Stimulated activated CD8-positive, alpha-beta memory T cell treated with anti-CD3 and anti-CD28 coated beads, Interleukin-4, amount 100 ng/mL, for 24 hours (primary cell): Measurements from ENCODE around the gene ARHGAP11A.
"Not testable (repeated sequence)": the region's sequence is repeated elsewhere in the genome, so short reads cannot be mapped to it uniquely, and the experiment has no call there.

Experiments used
- DNase-seq: peaks from one replicate; pipeline ENCODE4 v3.0.0-alpha.2; 2020; ENCODE audit warnings: low read depth

The ARHGAP11A gene, protein sequence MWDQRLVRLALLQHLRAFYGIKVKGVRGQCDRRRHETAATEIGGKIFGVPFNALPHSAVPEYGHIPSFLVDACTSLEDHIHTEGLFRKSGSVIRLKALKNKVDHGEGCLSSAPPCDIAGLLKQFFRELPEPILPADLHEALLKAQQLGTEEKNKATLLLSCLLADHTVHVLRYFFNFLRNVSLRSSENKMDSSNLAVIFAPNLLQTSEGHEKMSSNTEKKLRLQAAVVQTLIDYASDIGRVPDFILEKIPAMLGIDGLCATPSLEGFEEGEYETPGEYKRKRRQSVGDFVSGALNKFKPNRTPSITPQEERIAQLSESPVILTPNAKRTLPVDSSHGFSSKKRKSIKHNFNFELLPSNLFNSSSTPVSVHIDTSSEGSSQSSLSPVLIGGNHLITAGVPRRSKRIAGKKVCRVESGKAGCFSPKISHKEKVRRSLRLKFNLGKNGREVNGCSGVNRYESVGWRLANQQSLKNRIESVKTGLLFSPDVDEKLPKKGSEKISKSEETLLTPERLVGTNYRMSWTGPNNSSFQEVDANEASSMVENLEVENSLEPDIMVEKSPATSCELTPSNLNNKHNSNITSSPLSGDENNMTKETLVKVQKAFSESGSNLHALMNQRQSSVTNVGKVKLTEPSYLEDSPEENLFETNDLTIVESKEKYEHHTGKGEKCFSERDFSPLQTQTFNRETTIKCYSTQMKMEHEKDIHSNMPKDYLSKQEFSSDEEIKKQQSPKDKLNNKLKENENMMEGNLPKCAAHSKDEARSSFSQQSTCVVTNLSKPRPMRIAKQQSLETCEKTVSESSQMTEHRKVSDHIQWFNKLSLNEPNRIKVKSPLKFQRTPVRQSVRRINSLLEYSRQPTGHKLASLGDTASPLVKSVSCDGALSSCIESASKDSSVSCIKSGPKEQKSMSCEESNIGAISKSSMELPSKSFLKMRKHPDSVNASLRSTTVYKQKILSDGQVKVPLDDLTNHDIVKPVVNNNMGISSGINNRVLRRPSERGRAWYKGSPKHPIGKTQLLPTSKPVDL

DNA sequence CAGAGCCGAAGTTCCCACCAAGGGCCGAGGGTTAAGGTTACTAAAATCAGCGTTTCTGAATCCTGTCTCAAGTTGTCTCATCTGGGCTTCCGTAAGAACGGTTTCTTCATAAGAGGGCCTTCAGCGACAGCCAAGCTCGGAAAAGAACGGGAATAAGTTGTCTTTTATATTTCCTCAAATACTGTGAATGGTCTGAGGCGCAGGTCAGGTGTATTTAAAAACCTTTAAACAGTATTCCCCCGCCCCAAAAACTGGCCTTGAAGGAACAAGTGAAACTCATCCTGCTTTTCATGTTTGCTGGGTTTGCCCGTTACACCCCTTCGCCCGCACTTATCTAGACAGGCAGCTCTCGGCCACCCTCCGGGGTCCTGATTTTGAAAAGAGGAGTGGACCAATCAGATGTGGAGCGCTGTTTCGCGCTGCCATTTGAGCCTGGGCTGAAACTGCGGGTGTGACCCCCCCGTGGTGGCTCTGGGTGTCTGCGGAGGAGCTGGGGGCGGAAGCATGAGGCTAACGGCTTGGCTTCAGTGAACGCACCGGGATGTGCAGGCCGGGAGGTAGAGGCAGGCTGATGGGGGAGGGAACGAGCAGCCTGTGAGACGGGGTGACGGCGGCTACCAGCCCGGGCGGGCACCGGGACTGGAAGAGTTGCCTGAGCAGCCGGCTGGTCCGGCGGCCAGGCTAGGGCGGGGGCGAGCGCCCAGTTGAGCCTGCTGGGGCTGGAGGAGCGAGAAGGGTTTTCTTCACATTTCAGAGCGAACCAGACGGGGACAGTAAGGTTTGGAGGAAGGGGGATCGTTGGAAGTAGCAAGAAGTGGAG is at the start of gene ARHGAP11A:
Gene ARHGAP11A (plus strand): TSS at position 454 of the 820 bp plus-strand sequence. CDS start 708 bp downstream, outside the sequence.
- DNase-seq, result peak; percentile 75

DNA sequence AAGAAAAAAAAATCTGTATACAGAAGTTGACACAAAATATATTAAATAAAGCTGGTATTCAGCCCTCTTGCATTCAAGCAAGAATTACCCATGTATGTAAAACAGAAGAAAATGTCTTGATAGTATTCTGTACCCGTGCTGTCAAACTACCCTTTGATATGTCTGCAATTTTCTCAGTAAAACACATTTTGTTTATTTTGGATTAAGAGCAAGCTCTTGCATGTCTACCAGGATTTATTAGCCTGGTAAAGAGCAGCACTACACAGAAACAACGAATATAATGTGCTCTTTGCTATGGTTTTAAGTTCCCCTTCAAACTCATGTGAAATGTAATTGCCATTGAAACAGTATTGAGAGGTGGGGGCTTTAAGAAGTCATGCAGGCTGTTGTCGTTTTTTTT is 46.3 kb upstream of the ARHGAP11A start:
- DNase-seq, result not testable (repeated sequence)

GRCh38 chr15:32578482-32578881 is 36.8 kb upstream of the ARHGAP11A start:
- not testable (repeated sequence) for DNase-seq

DNA sequence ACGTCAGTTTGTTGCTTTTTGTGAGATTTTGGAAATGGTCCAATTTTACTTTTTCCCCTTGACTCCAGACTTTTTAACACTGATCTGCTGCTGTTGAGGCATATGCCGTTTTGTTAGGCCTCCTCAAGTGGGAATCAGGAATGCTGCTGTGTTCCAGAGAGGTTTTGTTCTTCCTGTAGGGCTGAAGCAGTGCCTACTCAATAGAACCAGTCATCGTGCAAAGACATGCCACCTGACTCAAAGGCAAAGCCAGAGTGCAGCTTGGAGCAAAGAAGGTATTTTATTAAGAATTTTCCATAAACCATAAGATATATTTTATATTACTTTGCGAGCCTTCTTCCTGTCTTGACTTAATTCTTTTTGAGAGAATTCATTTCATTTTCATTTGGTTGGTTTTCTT is 29.5 kb upstream of the ARHGAP11A start:
- not testable (repeated sequence) for DNase-seq

DNA sequence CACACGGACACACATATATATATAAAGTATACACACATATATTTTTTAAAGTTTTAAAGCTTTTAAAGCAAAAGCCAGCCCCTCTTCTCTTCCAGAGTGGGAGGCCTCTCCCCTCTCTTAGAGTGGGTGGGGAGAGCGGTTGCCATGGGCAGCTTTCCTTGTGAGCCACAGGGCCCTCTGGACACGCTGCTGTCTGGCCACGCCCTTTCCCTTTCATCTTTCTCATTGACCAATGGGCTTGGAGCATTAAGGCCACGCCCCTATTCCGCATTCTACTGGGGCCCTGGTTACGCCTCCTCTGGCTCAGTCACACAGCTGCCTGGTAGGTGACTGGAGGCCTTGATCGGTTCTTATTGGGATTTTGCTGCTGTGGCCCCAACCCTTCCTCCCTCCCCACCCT is 22.2 kb upstream of the ARHGAP11A start, which contains the start of gene GOLGA8N:
Gene GOLGA8N (plus strand): TSS at position 306 of the 400 bp plus-strand sequence.
- not testable (repeated sequence) for DNase-seq

GRCh38 chr15:32609518-32609917 is 5.8 kb upstream of the ARHGAP11A start:
- not testable (repeated sequence) for DNase-seq

DNA sequence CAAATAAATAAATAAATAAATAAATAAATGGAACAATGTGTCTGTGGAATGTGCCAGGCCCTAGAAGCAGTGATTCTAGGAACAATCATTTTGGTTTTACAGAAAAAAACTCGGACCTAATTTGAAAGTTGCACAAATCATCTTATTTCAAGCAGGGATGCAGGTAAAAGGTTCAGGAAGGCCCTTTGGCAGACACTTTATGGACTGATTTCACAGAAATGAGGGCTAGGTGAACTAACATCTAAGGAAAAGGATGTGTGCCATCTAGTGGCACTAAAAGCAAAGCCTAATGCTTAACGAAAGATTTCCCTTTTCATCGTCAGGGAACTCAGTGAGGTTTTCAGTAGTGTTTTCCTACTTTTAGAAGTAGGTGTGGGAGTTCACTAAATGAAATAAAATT is 4.6 kb upstream of the ARHGAP11A start:
- DNase-seq, result not testable (repeated sequence)

GRCh38 chr15:32614712-32615050 is 623 bp upstream of the ARHGAP11A start:
- DNase-seq, result not testable (repeated sequence)

DNA sequence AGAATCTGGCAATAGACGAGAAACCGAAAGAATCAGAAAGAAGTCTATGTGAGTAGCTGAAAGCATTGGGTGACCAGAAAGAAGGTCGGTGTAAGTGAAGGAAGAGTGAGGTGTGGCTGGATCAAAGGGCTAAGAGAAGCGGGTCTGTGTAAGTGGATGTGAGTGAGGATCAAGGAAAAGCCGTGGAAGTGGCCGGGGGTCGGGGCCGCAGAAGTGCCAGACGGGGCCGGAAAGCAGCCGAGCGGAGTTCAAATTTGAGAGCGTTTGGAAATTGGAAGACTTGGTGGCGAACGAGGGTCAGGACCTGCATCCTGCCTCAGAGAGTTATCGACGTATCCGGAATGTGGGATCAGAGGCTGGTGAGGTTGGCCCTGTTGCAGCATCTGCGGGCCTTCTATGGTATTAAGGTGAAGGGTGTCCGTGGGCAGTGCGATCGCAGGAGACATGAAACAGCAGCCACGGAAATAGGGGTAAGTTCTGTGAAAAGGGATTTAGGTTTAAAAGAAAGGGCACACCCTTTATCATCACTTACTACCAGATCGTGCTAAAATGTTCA is 645 bp downstream of the ARHGAP11A start:
- not testable (repeated sequence) for DNase-seq

GRCh38 chr15:32636410-32636809 is 21.1 kb downstream of the ARHGAP11A start:
- DNase-seq, result no peak

DNA sequence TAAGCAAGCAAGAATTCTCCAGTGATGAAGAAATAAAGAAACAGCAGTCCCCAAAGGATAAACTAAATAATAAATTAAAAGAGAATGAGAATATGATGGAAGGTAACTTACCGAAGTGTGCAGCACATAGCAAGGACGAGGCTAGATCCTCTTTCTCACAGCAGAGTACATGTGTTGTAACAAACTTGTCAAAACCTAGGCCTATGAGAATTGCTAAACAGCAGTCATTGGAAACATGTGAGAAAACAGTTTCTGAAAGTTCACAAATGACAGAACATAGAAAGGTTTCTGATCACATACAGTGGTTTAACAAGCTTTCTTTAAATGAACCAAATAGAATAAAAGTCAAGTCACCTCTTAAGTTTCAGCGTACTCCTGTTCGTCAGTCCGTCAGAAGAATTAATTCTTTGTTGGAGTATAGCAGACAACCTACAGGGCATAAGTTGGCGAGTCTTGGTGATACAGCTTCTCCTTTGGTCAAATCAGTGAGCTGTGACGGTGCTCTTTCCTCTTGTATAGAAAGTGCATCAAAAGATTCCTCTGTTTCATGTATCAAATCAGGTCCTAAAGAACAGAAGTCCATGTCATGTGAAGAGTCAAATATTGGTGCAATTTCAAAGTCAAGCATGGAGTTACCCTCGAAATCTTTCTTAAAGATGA is 21.7 kb downstream of the ARHGAP11A start:
- no peak for DNase-seq

DNA sequence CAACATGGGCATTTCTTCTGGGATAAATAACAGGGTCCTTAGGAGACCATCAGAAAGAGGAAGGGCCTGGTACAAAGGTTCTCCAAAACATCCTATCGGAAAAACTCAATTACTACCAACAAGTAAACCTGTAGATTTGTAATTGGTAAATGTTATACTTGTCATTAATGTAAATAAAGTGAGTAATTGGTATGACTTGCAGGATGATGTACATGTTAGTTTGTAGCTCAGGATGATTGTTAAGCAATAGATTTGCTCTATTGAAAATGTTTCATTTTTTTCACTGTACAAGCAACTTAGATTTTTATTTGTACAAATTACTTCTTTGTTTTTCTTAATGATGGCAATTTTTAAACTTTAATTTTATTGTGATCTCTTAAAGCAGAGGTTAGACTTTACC is 22.4 kb downstream of the ARHGAP11A start:
- DNase-seq, result no peak

DNA sequence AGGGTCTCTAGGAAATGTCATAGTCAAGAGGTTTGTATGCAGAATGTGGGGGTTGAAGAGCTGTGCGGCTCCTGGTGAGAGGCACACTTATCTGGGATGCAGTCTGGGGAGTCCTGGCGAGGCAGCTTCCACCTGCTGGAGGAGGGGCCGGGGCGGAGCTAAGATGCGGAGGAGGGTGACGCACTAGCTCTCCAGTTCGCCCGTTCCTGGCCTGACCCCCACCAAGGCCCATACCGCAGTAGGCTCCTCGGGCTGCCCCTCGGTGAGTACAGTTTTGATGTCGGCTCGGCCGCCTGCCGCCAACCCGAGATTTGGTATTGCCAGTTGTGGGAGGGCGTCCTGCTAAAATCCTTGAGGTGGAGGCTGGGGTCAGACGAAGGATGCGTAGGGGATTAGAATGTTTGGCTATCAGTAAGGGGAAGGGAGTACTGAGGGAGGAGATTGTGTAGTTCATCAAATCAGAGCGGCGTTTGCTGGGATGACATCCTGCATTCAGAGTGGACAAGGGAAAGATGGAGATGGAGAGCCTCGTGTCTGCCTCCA is 26.3 kb downstream of the ARHGAP11A start, which contains the start of gene SCG5:
Gene SCG5 (plus strand): TSS at position 194 of the 543 bp plus-strand sequence. CDS start 1,883 bp downstream, outside the sequence.
- DNase-seq, result no peak

DNA sequence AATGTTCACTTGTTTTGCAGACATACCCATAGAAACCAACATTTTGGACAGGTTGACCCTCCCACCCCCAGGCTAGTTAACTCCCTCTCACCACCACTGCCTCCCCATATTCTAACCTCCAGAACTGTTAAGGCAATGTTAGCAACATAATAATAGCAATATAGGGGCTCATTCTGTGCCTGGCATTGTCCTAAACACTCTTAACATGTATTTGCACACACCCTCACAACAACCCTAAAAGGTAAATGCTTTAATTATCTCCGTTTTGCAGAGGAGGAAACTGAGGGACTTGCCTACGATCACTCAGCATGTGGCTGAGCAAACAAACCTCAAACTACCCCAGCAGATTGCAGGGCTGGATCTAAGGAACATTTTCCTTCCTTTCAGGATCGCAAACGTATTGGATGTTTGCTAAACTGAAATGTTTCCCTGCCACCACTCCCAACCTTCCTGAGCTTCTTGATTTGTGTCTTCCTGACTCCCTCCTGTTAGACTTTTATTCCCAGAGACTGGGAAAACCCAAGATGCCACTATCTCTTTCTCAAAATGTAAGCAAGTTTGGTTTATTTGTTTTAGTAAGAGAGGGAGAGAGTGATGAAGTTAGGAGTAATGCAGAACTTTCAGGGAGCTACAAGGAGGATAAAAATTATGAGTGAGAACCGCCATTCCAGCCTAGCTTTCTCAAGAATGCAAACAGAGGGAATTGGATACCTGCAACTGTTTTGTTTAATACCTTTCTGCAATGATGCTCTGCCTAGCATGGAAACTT is 27.5 kb downstream of the ARHGAP11A start:
- no peak for DNase-seq

DNA sequence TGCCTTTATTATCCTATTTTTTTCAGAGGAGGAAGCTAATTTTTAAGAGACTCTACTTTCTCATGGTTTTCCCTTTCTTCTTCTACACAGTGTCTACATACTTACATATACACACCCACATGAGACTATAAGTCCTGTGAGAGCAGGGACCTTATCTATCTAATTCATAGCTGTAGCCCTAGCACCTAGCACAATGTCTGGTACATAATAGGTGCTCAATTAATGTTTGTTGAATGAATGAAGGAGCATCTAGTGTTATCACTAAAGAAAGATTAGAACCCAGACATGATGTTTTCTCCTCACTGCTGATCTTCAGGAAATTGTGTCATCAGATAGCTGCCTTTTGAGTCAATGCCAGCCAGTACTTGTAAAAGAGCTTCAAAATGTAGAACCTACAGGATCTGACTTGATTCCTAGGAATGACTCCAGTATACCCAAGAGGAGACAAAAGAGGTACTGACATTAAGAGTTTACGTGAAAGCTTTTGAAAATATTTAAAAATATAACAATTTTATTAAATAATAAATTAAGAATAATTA is 28.7 kb downstream of the ARHGAP11A start:
- no peak for DNase-seq

GRCh38 chr15:32646291-32646690 is 31.0 kb downstream of the ARHGAP11A start:
- no peak for DNase-seq

- DNase-seq, result no peak
These were observed 34.0 kb downstream of the ARHGAP11A start for GRCh38 chr15:32649342-32649741.

- peak; percentile 4 for DNase-seq
These were observed 36.0 kb downstream of the ARHGAP11A start for GRCh38 chr15:32651229-32651837.

DNA sequence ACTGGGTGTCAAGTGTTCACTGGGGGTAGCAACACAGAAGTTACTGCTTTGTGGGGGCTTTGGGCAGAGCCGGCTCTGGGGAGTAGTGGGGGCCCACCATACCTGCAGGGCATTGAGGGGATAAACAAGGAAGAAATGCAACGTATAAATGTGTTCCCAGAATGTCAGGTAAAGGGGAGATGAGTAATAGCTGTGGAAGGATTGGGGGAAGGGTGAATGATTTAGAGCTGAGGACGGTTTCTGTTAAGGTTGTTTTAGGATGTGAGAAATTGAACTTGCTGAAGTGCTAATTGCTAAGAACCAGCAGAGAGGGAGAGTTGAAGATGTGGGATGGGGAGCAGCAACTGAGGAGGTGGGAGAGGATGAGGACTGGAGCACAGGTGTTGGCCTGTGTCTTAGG is 36.9 kb downstream of the ARHGAP11A start:
- DNase-seq, result no peak
